IMR-90 (cell line): ENCODE measurements around the gene CKMT1B. TPM values are rescaled to one million over a fixed set of nuclear protein-coding genes. Genes with fewer than 3 reads are reported as not detected.
"Not testable (repeated sequence)": the region's sequence is repeated elsewhere in the genome, so short reads cannot be mapped to it uniquely, and the experiment has no call there.

Source experiments
- ATAC-seq: fragments of 200-7000 bp; cut with Tn5 transposase; 2 replicates; pipeline ENCODE4 v1.9.1; 2020; ENCODE audit warnings: low read depth, mild to moderate bottlenecking, moderate library complexity
- BruUV-seq: library from RNA; stranded (reverse); fragments of 400-500 nt; replicated peaks from 2 replicates; lab custom pipeline; 2021; lab: Mats Ljungman, UMichigan
- CTCF ChIA-PET: fragments of 300-600 bp; formaldehyde crosslinking; extraction: SDS; loops from one replicate; lab custom pipeline; 2021; ENCODE audit warnings: antibody characterized with exemption; lab: Yijun Ruan, JAX
- POLR2A ChIA-PET: fragments of 300-600 bp; sonication (Branson Sonifier 250); formaldehyde crosslinking; loops from one replicate; lab custom pipeline; 2022; ENCODE audit warnings: antibody characterized with exemption; ENCODE audit not compliant: unreplicated experiment; lab: Charles Lee
- DNase-seq: peaks from one replicate; pipeline ENCODE4 v3.0.0; 2013
- H2AFZ ChIP-seq: replicated peaks from 2 replicates; pipeline ENCODE3; 2013; ENCODE audit warnings: low read length, mild to moderate bottlenecking; ENCODE audit not compliant: poor library complexity
- H2AK5ac ChIP-seq: 2 replicates; pipeline ENCODE4 v1.6.1; 2013; ENCODE audit warnings: low read depth, low read length, inconsistent platforms
- H2AK9ac ChIP-seq: replicated peaks from 2 replicates; pipeline ENCODE3; 2013; ENCODE audit warnings: mild to moderate bottlenecking, low read depth, low read length, moderate library complexity; ENCODE audit not compliant: poor library complexity
- H2BK120ac ChIP-seq: 2 replicates; pipeline ENCODE4 v1.6.1; 2013; ENCODE audit warnings: low read depth, low read length, inconsistent platforms
- H2BK15ac ChIP-seq: 3 replicates; pipeline ENCODE4 v1.6.1; 2013; ENCODE audit warnings: low read depth, low read length, inconsistent platforms
- H2BK20ac ChIP-seq: 2 replicates; pipeline ENCODE4 v1.6.1; 2013; ENCODE audit warnings: low read depth, mild to moderate bottlenecking, inconsistent platforms, low read length, moderate library complexity
- H2BK5ac ChIP-seq: 2 replicates; pipeline ENCODE4 v1.6.1; 2013; ENCODE audit warnings: mild to moderate bottlenecking, low read depth, low read length, inconsistent platforms; ENCODE audit not compliant: poor library complexity, severe bottlenecking
- H3K14ac ChIP-seq: replicated peaks from 2 replicates; pipeline ENCODE4 v1.6.1; 2013; ENCODE audit warnings: low read depth, low read length, inconsistent platforms
- H3K18ac ChIP-seq: 2 replicates; pipeline ENCODE4 v1.6.1; 2013; ENCODE audit warnings: low read depth, low read length, control low read depth
- H3K23ac ChIP-seq: 2 replicates; pipeline ENCODE4 v1.6.1; 2013; ENCODE audit warnings: low read depth, low read length, inconsistent platforms
- H3K27ac ChIP-seq: 2 replicates; pipeline ENCODE4 v1.5.1; 2013; ENCODE audit warnings: mild to moderate bottlenecking, control low read depth, low read length; ENCODE audit not compliant: insufficient read depth
- H3K27me3 ChIP-seq: 2 replicates; pipeline ENCODE4 v1.6.1; 2013; ENCODE audit warnings: low read length; ENCODE audit not compliant: control insufficient read depth, insufficient read depth
- H3K36me3 ChIP-seq: 2 replicates; pipeline ENCODE4 v1.6.1; 2013; ENCODE audit warnings: low read length, mixed read lengths; ENCODE audit not compliant: control insufficient read depth, insufficient read depth
- H3K4ac ChIP-seq: 2 replicates; pipeline ENCODE4 v1.6.1; 2013; ENCODE audit warnings: low read depth, low read length, inconsistent platforms
- H3K4me1 ChIP-seq: 2 replicates; pipeline ENCODE4 v1.6.1; 2013; ENCODE audit warnings: low read length, mixed read lengths; ENCODE audit not compliant: control insufficient read depth, insufficient read depth
- H3K4me2 ChIP-seq: 2 replicates; pipeline ENCODE4 v1.6.1; 2013; ENCODE audit warnings: low read depth, mild to moderate bottlenecking, control low read depth, low read length, moderate library complexity
- H3K4me3 ChIP-seq: 2 replicates; pipeline ENCODE4 v1.5.1; 2013; ENCODE audit warnings: low read depth, mild to moderate bottlenecking, control low read depth, low read length, moderate library complexity; ENCODE audit not compliant: insufficient read depth
- H3K56ac ChIP-seq: 2 replicates; pipeline ENCODE4 v1.6.1; 2013; ENCODE audit warnings: low read length, inconsistent platforms; ENCODE audit not compliant: insufficient read depth; ENCODE audit errors: extremely low read depth
- H3K79me1 ChIP-seq, 2 experiments: 2 replicates each; pipeline ENCODE4 v1.6.1; 2013; ENCODE audit warnings: low read length in 2 of 2, inconsistent platforms in 1 of 2, low read depth in 1 of 2
- H3K9ac ChIP-seq: 2 replicates; pipeline ENCODE4 v1.6.1; 2013; ENCODE audit warnings: low read depth, low read length, control low read depth
- H3K9me1 ChIP-seq: 2 replicates; pipeline ENCODE4 v1.6.1; 2013; ENCODE audit warnings: low read length, inconsistent platforms; ENCODE audit not compliant: insufficient read depth
- H3K9me3 ChIP-seq: 2 replicates; pipeline ENCODE4 v1.6.1; 2013; ENCODE audit warnings: low read length; ENCODE audit not compliant: control insufficient read depth, insufficient read depth
- H4K20me1 ChIP-seq: 2 replicates; pipeline ENCODE4 v1.6.1; 2013; ENCODE audit warnings: low read length, inconsistent platforms; ENCODE audit not compliant: insufficient read depth
- H4K5ac ChIP-seq: 2 replicates; pipeline ENCODE4 v1.6.1; 2013; ENCODE audit warnings: mild to moderate bottlenecking, low read depth, low read length, control low read depth
- H4K8ac ChIP-seq, 2 experiments: 2 replicates each; pipeline ENCODE4 v1.6.1; 2013; ENCODE audit warnings: low read depth in 2 of 2, low read length in 2 of 2, control low read depth in 1 of 2, inconsistent platforms in 1 of 2
- H4K91ac ChIP-seq: 2 replicates; pipeline ENCODE4 v1.6.1; 2013; ENCODE audit warnings: low read depth, low read length, inconsistent platforms; ENCODE audit not compliant: insufficient read depth
- WGBS, 2 experiments: methylation state at CpG; one replicate each; pipeline versions ENCODE4 v1.1.5 to v1.1.7; 2013; ENCODE audit warnings: missing lambda C conversion rate in 2 of 2; ENCODE audit not compliant: insufficient read length in 1 of 2; ENCODE audit errors: extremely low coverage in 2 of 2; 5-methylcytosine and 5-hydroxymethylcytosine counted together
- dilution Hi-C: fragments of 300-500 bp; cut with HindIII; formaldehyde crosslinking; loops from one replicate; pipeline ENCODE4 v1.14.3; 2018; ENCODE audit warnings: low sequenced_read_pairs; ENCODE audit not compliant: unreplicated experiment
- in situ Hi-C: fragments of 300-500 bp; cut with MboI; formaldehyde crosslinking; loops from 3 replicates; pipeline ENCODE4 v1.14.3; 2019; ENCODE audit warnings: low sequenced_read_pairs, inconsistent platforms, mixed read lengths
- intact Hi-C: fragments of 100-400 bp; cut with micrococcal nuclease; formaldehyde crosslinking; loops from 2 replicates; pipeline ENCODE4 v1.10.0; 2022
- polyA plus RNA-seq, 3 experiments: library from polyadenylated mRNA; depleted of rRNA; stranded (reverse); fragments of >200 nt; gene quantifications; 2 replicates each; pipeline ENCODE4 v1.2.3, GENCODE V29; 2012; ENCODE audit warnings: low replicate concordance in 1 of 3
- total RNA-seq: library from RNA; depleted of rRNA; stranded (reverse); fragments of >200 nt; gene quantifications from 2 replicates; pipeline ENCODE4 v1.2.3, GENCODE V29; 2012

The CKMT1B gene
- total and polyA plus RNA-seq, 2 of the 4 experiments (the other 2 are of a cell fraction), result not detected

- H4K8ac ChIP-seq, H3K4me2 ChIP-seq, BruUV-seq, H3K4me3 ChIP-seq, H2BK20ac ChIP-seq, H4K91ac ChIP-seq, H2AFZ ChIP-seq, H3K4ac ChIP-seq, H3K79me1 ChIP-seq, intact Hi-C loops, H2AK9ac ChIP-seq, H4K20me1 ChIP-seq, CTCF ChIA-PET, in situ Hi-C loops, H3K14ac ChIP-seq, H3K36me3 ChIP-seq, H3K9me3 ChIP-seq, H3K23ac ChIP-seq, H3K27me3 ChIP-seq, H2BK15ac ChIP-seq, H3K56ac ChIP-seq, dilution Hi-C loops, H3K18ac ChIP-seq, POLR2A ChIA-PET, H2BK120ac ChIP-seq, DNase-seq, H3K27ac ChIP-seq, H4K5ac ChIP-seq, H2AK5ac ChIP-seq, H2BK5ac ChIP-seq, H3K4me1 ChIP-seq, H3K9me1 ChIP-seq, H3K9ac ChIP-seq: not testable (repeated sequence)
- ATAC-seq, result peak; percentile 97
- WGBS, 2 experiments, result no CpG with 5 or more reads among the region's 54 CpGs
These were observed 3.9 kb upstream of the CKMT1B start, which contains the start of gene PPIP5K1 for GRCh38 chr15:43589778-43590466. PPIP5K1 (minus strand) TSS chr15:43590208; CDS start chr15:43584504, 5,704 bp downstream.

DNA sequence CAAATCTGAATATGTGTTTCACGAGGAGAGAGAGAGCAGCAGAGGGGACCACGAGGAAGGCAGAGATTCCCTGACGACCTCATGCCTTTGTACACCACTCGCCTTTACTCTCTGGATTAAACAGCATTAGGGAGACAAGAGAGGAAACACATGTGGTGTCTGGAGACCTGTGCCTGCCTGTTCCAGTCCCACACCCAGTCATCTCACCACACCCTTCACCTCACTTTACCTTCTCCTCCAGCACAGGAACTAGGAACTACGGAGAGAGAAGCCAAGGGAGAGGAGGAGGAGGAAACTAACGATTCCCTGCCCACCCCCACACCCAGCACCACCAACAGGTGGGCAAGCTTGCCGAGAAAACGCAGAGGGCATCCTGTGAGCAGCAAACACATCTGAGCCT lies 986 bp upstream of the CKMT1B start:
- H2AK9ac ChIP-seq, result not testable (repeated sequence)

More for the DNA sequence above, 986 bp upstream of the CKMT1B start:
- H3K79me1 ChIP-seq, H3K9ac ChIP-seq, H2BK15ac ChIP-seq, CTCF ChIA-PET, H4K8ac ChIP-seq, BruUV-seq, ATAC-seq, H3K4me2 ChIP-seq, H2BK120ac ChIP-seq, H4K20me1 ChIP-seq, H3K56ac ChIP-seq, H3K9me1 ChIP-seq, H2BK20ac ChIP-seq, H3K4me1 ChIP-seq, H4K5ac ChIP-seq, H4K91ac ChIP-seq, H3K4ac ChIP-seq, H3K27ac ChIP-seq, H3K14ac ChIP-seq, H3K36me3 ChIP-seq, H3K23ac ChIP-seq, H2BK5ac ChIP-seq, H2AFZ ChIP-seq, POLR2A ChIA-PET, H3K9me3 ChIP-seq, H2AK5ac ChIP-seq, H3K18ac ChIP-seq, intact Hi-C loops, H3K4me3 ChIP-seq, H3K27me3 ChIP-seq, in situ Hi-C loops, DNase-seq, dilution Hi-C loops: not testable (repeated sequence)
- no CpG with 5 or more reads among the region's 8 CpGs for WGBS, 2 experiments
